K562 (cell line): Measurements from ENCODE around the gene CFAP107. TPM values are rescaled to one million over a fixed set of nuclear protein-coding genes. Genes with fewer than 3 reads are reported as not detected.
A peak's percentile ranks its signal among the peaks of the same experiment; 100 is the strongest.

Source experiments
- ATAC-seq: fragments of 200-7000 bp; cut with Tn5 transposase; 3 replicates; pipeline ENCODE4 v1.9.1; 2020; ENCODE audit warnings: moderate library complexity
- BruUV-seq: library from RNA; stranded (reverse); fragments of 400-500 nt; replicated peaks from 2 replicates; lab custom pipeline; 2021; lab: Mats Ljungman, UMichigan
- CTCF ChIA-PET: fragments of 300-600 bp; formaldehyde crosslinking; extraction: SDS; loops from one replicate; lab custom pipeline; 2021; ENCODE audit warnings: low intra/inter-chr PET ratio; lab: Yijun Ruan, JAX
- POLR2A ChIA-PET: fragments of 300-600, 350-650 bp; sonication (Branson Sonifier 250); formaldehyde crosslinking; extraction: SDS; loops from one replicate; lab custom pipeline; 2021; ENCODE audit warnings: antibody characterized with exemption, inconsistent platforms; lab: Yijun Ruan, JAX
- DNase-seq, 4 experiments: peaks; one replicate each; pipeline versions ENCODE4 v3.0.0 to v3.0.0-alpha.2; 2011 to 2018; ENCODE audit warnings: low spot score in 3 of 4, mixed read lengths in 3 of 4; ENCODE audit errors: extremely low read depth in 1 of 4
- FAIRE-seq: peaks from 2 replicates; lab custom pipeline; 2011; peaks lifted over from hg19 to GRCh38; lab: Jason Lieb, UNC
- H2AFZ ChIP-seq: 2 replicates; pipeline ENCODE4 v1.6.0; 2011; ENCODE audit warnings: low read depth, low read length, control low read depth, inconsistent platforms
- H3K27ac ChIP-seq: fragments of 200-600 bp; 3 replicates; pipeline ENCODE4 v1.8.0; 2011; ENCODE audit warnings: low read depth, mild to moderate bottlenecking, control low read depth, inconsistent platforms, low read length, moderate library complexity, mixed read lengths; ENCODE audit errors: extremely low read depth
- H3K27me3 ChIP-seq, 2 experiments: fragments of 300-600 bp in 1 of 2; 2 replicates in 1 of 2; 3 replicates in 1 of 2; pipeline versions ENCODE4 v1.6.0 to v1.8.0; 2011; ENCODE audit warnings: inconsistent platforms in 2 of 2, low read length in 2 of 2, mild to moderate bottlenecking in 1 of 2, mixed read lengths in 1 of 2, moderate library complexity in 1 of 2; ENCODE audit not compliant: control insufficient read depth in 2 of 2, insufficient read depth in 2 of 2
- H3K36me3 ChIP-seq: fragments of 300-600 bp; 3 replicates; pipeline ENCODE4 v1.8.0; 2011; ENCODE audit warnings: mild to moderate bottlenecking, low read length, inconsistent platforms; ENCODE audit not compliant: control insufficient read depth, insufficient read depth
- H3K4me1 ChIP-seq, 2 experiments: fragments of 200-600 bp in 1 of 2; replicated peaks in 1 of 2; 2 replicates in 1 of 2; 3 replicates in 1 of 2; pipeline versions ENCODE4 v1.5.1 to v1.8.0; 2011; ENCODE audit warnings: inconsistent platforms in 2 of 2, low read length in 2 of 2, mild to moderate bottlenecking in 1 of 2, mixed read lengths in 1 of 2, moderate library complexity in 1 of 2; ENCODE audit not compliant: control insufficient read depth in 2 of 2, insufficient read depth in 2 of 2
- H3K4me2 ChIP-seq: 2 replicates; pipeline ENCODE4 v1.6.1; 2011; ENCODE audit warnings: low read length, control low read depth, inconsistent platforms, mixed read lengths; ENCODE audit not compliant: insufficient read depth
- H3K4me3 ChIP-seq: fragments of 200-600 bp; sonication (generic), shearing (Covaris generic); 2 replicates; pipeline ENCODE4 v1.5.1; 2016; ENCODE audit warnings: control low read depth, inconsistent platforms
- H3K79me2 ChIP-seq: fragments of 200-600 bp; 3 replicates; pipeline ENCODE4 v1.8.0; 2011; ENCODE audit warnings: low read length, inconsistent platforms; ENCODE audit not compliant: control insufficient read depth, insufficient read depth
- H3K9ac ChIP-seq, 2 experiments: 2 replicates each; pipeline versions ENCODE4 v1.6.0 to v1.6.1; 2011; ENCODE audit warnings: low read depth in 2 of 2, low read length in 2 of 2, control low read depth in 1 of 2, inconsistent platforms in 1 of 2, mild to moderate bottlenecking in 1 of 2, mixed read lengths in 1 of 2; ENCODE audit not compliant: insufficient read depth in 1 of 2
- H3K9me1 ChIP-seq: one replicate; pipeline ENCODE4 v1.6.0; 2011; ENCODE audit warnings: inconsistent platforms, mild to moderate bottlenecking, low read length, moderate library complexity; ENCODE audit not compliant: control insufficient read depth, insufficient read depth
- H3K9me3 ChIP-seq: replicated peaks from 2 replicates; pipeline ENCODE4 v1.5.1; 2011; ENCODE audit warnings: low read depth, low read length, inconsistent platforms; ENCODE audit not compliant: control insufficient read depth, insufficient read depth
- H4K20me1 ChIP-seq: replicated peaks from 2 replicates; pipeline ENCODE4 v1.6.1; 2011; ENCODE audit warnings: low read length, inconsistent platforms, mixed read lengths; ENCODE audit not compliant: control insufficient read depth, insufficient read depth
- MITF ChIP-seq: IDR thresholded peaks from 2 replicates; pipeline ENCODE4 v1.6.1; 2014; ENCODE audit warnings: antibody characterized with exemption
- NUFIP1 ChIP-seq: fragments of 450-650 bp; IDR thresholded peaks from 2 replicates; pipeline ENCODE4 v1.6.1; 2018; ENCODE audit not compliant: partially characterized antibody
- REST ChIP-seq, 2 experiments: fragments of 450-650 bp; formaldehyde crosslinking in 1 of 2; IDR thresholded peaks; 2 replicates each; pipeline versions ENCODE4 v1.4.0 to v1.6.1; 2014 to 2020; ENCODE audit warnings: mild to moderate bottlenecking in 2 of 2, borderline replicate concordance in 1 of 2, low read depth in 1 of 2
- ZNF124 ChIP-seq: sonication (generic); formaldehyde crosslinking; IDR thresholded peaks from 2 replicates; pipeline ENCODE4 v1.8.1; 2022; ENCODE audit warnings: missing genetic modification reagents
- ZNF174 ChIP-seq: fragments of 250-450 bp; sonication (Bioruptor Pico); IDR thresholded peaks from 2 replicates; pipeline ENCODE4 v1.4.0; 2020; ENCODE audit warnings: mild to moderate bottlenecking
- ZNF696 ChIP-seq: fragments of 250-450 bp; sonication (Bioruptor Pico); conservative IDR thresholded peaks from 2 replicates; pipeline ENCODE4 v1.4.0; 2020; ENCODE audit warnings: mild to moderate bottlenecking, moderate library complexity
- WGBS: fragments of 100-300 bp; shearing (Covaris generic); methylation state at CpG from one replicate; pipeline ENCODE4 v1.1.6; 2016; ENCODE audit warnings: low coverage, mixed read lengths; ENCODE audit not compliant: insufficient coverage; ENCODE audit errors: missing lambda C conversion rate; 5-methylcytosine and 5-hydroxymethylcytosine counted together
- in situ Hi-C: fragments of 300-500 bp; cut with MboI; formaldehyde crosslinking; loops from 4 replicates; pipeline ENCODE4 v1.15.0; 2018; ENCODE audit warnings: inconsistent platforms, mixed read lengths
- intact Hi-C: fragments of 100-400 bp; cut with micrococcal nuclease; formaldehyde crosslinking; loops from 2 replicates; pipeline ENCODE4 v1.14.2; 2022
- polyA plus RNA-seq, 8 experiments: library from polyadenylated mRNA; depleted of rRNA in 4 of 8; stranded (reverse) in 5 of 8; unstranded in 3 of 8; fragments of >200 nt; fragmentation: Nextera tagmentation in 2 of 8; fragmentation: Illumina TruSeq in 1 of 8; extraction: Ambion mirVana in 2 of 8; extraction: Trizol in 1 of 8; gene quantifications; 2 replicates each; pipeline versions ENCODE4 v1.2.1 to v1.2.3, GENCODE V29; 2011 to 2014; ENCODE audit warnings: inconsistent platforms in 1 of 8, missing spikeins in 1 of 8
- total RNA-seq, 7 experiments: library from RNA; depleted of rRNA in 6 of 7; stranded (reverse); fragments of >200 nt in 6 of 7; fragmentation: Illumina TruSeq in 2 of 7; extraction: Trizol in 2 of 7; gene quantifications; 2 replicates each; pipeline versions ENCODE4 v1.2.1 to v1.2.3, GENCODE V29; 2011 to 2021; ENCODE audit warnings: low replicate concordance in 1 of 7

CFAP107 gene
- total and polyA plus RNA-seq, 9 of the 15 experiments (the other 6 are each of a cell fraction or from before 2014, with no cell fraction given): 0.03 to 0.08 TPM; not detected in 7

DNA sequence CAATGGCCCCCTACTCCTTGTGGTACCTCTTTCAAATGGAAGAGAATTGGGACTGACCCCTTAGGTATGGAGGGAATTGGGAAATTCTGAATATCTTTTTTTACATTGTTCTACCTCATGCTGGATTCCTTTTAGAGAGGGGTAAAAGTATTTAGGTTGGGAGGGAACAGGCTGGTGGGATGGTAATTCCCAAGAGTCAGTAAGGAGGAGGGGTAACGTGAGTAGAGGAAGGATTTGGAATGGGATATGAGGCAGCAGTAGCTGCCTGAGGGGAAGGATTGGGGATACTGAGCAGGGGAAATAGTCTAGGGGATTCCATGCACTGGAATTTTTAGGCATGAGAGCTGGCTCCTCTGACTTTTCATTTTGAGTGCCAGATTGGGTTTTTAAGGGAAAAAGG is 33.9 kb upstream of the CFAP107 start:
- BruUV-seq: no TSS peak
- no peak overlapping the region for H2AFZ ChIP-seq
- no peak overlapping the region for H3K27ac ChIP-seq
- TF ChIP-seq ZNF124 (CRISPR knock-in tag) (no peak), ZNF696 (CRISPR knock-in tag) (no peak)
- TF ChIP-seq, all 486 proteins: peak for 0
- intact Hi-C loops (no loop called here), in situ Hi-C loops (no loop called here)
- no peak overlapping the region for H3K9ac ChIP-seq
- ChIA-PET POLR2A (interaction anchor here (1.1 kb wide), 1 partner anchor 45 kb away, joined by 3 read pairs; no protein-coding TSS in a partner anchor), CTCF (no interaction called here)
- H3K4me1 ChIP-seq: no peaks in the 10 kb centered on the region
- no peaks in the 10 kb centered on the region for H3K79me2 ChIP-seq
- DNase-seq (no peak), FAIRE-seq (no peak), ATAC-seq (no peak)
- 21% methylated on average over 1 of the region's 1 CpG for WGBS
- peaks cover 8 to 21% of the 10 kb centered on the region in 2 experiments for H3K27me3 ChIP-seq
- no peak overlapping the region for H3K4me2 ChIP-seq
- H3K36me3 ChIP-seq: no peaks in the 10 kb centered on the region
- no peaks in the 10 kb centered on the region for H3K9me1 ChIP-seq
- H4K20me1 ChIP-seq: no peaks in the 10 kb centered on the region
- H3K9me3 ChIP-seq: no peaks in the 10 kb centered on the region
- H3K4me3 ChIP-seq: no peak overlapping the region

GRCh38 chr1:12712929-12713328 is 33.1 kb upstream of the CFAP107 start:
- peak; percentile 8; the same call in 1 of the 2 replicates for TF ChIP-seq REST (IDR thresholded peaks at IDR 0.05; ENCODE audit: borderline replicate concordance)
- no peak for TF ChIP-seq REST (CRISPR knock-in tag; IDR thresholded peaks at IDR 0.05; ENCODE audit: low read depth)
- TF ChIP-seq NUFIP1: no peak
- TF ChIP-seq ZNF174 (CRISPR knock-in tag): no peak
- TF ChIP-seq MITF: no peak
- no peak overlapping the region for H3K27ac ChIP-seq
- peaks cover 12 to 28% of the 10 kb centered on the region in 2 experiments for H3K27me3 ChIP-seq
- H2AFZ ChIP-seq: no peak overlapping the region
- H3K4me2 ChIP-seq: no peak overlapping the region
- H3K9ac ChIP-seq: no peak overlapping the region
- FAIRE-seq (no peak), DNase-seq (no peak), ATAC-seq (no peak)
- no peaks in the 10 kb centered on the region for H3K4me1 ChIP-seq
- CTCF ChIA-PET: no interaction called here
- no peaks in the 10 kb centered on the region for H3K9me1 ChIP-seq
- no peaks in the 10 kb centered on the region for H4K20me1 ChIP-seq
- intact Hi-C loops (no loop called here), in situ Hi-C loops (no loop called here)
- no peak overlapping the region for H3K4me3 ChIP-seq
- no peaks in the 10 kb centered on the region for H3K9me3 ChIP-seq
- BruUV-seq: no TSS peak
- no peaks in the 10 kb centered on the region for H3K36me3 ChIP-seq
- H3K79me2 ChIP-seq: no peaks in the 10 kb centered on the region
- under 1% methylated on average over 8 of the region's 8 CpGs for WGBS
- POLR2A ChIA-PET: interaction anchor here (0.6 to 1.1 kb wide), 2 partner anchors 44 to 76 kb away, joined by 3 to 5 read pairs; no protein-coding TSS in a partner anchor
